Measurements from ENCODE around the gene LYPD6B.

Gene LYPD6B

GRCh38 chr2:149103081-149103620 lies 64.7 kb downstream of the LYPD6B start:
- no peak overlapping the region for H2AFZ ChIP-seq (ENCODE audit: low read depth)
- H3K79me2 ChIP-seq (ENCODE audit: insufficient read depth, low read depth) = no peaks in the 10 kb centered on the region
- no peaks in the 10 kb centered on the region for H3K4me1 ChIP-seq (ENCODE audit: low read depth, poor library complexity, severe bottlenecking)
- no peak overlapping the region for H3K4me2 ChIP-seq
- TF ChIP-seq, protein P1, sequence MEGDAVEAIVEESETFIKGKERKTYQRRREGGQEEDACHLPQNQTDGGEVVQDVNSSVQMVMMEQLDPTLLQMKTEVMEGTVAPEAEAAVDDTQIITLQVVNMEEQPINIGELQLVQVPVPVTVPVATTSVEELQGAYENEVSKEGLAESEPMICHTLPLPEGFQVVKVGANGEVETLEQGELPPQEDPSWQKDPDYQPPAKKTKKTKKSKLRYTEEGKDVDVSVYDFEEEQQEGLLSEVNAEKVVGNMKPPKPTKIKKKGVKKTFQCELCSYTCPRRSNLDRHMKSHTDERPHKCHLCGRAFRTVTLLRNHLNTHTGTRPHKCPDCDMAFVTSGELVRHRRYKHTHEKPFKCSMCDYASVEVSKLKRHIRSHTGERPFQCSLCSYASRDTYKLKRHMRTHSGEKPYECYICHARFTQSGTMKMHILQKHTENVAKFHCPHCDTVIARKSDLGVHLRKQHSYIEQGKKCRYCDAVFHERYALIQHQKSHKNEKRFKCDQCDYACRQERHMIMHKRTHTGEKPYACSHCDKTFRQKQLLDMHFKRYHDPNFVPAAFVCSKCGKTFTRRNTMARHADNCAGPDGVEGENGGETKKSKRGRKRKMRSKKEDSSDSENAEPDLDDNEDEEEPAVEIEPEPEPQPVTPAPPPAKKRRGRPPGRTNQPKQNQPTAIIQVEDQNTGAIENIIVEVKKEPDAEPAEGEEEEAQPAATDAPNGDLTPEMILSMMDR (conservative IDR thresholded peaks at IDR 0.05; ENCODE audit: low read depth, low read length) = no peak
- H3K27ac ChIP-seq = no peak overlapping the region
- no peak overlapping the region for H3K4me3 ChIP-seq (IDR thresholded peaks at IDR 0.05; ENCODE audit: insufficient read depth, low read depth, low read length)
- no peaks in the 10 kb centered on the region for H3K27me3 ChIP-seq (ENCODE audit: insufficient read depth, low read depth)
- no peaks in the 10 kb centered on the region for H4K20me1 ChIP-seq (ENCODE audit: insufficient read depth)
- H3K36me3 ChIP-seq (ENCODE audit: insufficient read depth) = no peaks in the 10 kb centered on the region
- H3K9ac ChIP-seq = no peak overlapping the region

GRCh38 chr2:149104221-149104620 lies 65.7 kb downstream of the LYPD6B start:
- H3K9ac ChIP-seq = no peak overlapping the region
- TF ChIP-seq, protein P1 (conservative IDR thresholded peaks at IDR 0.05; ENCODE audit: low read depth, low read length) = no peak
- H3K4me3 ChIP-seq (IDR thresholded peaks at IDR 0.05; ENCODE audit: insufficient read depth, low read depth, low read length) = no peak overlapping the region

GRCh38 chr2:149112068-149112467 lies 73.6 kb downstream of the LYPD6B start:
- Histone ChIP-seq H3K27ac (no peak overlapping the region), H3K9ac (no peak overlapping the region), H4K20me1 (ENCODE audit: insufficient read depth) (no peaks in the 10 kb centered on the region), H2AFZ (ENCODE audit: low read depth) (no peak overlapping the region), H3K27me3 (ENCODE audit: insufficient read depth, low read depth) (no peaks in the 10 kb centered on the region), H3K4me3 (IDR thresholded peaks at IDR 0.05; ENCODE audit: insufficient read depth, low read depth, low read length) (no peak overlapping the region), H3K4me1 (ENCODE audit: low read depth, poor library complexity, severe bottlenecking) (no peaks in the 10 kb centered on the region), H3K36me3 (ENCODE audit: insufficient read depth) (no peaks in the 10 kb centered on the region; the same call in 1 of the 2 replicates), H3K4me2 (no peak overlapping the region), H3K79me2 (ENCODE audit: insufficient read depth, low read depth) (no peaks in the 10 kb centered on the region)
- TF ChIP-seq, protein P1 (conservative IDR thresholded peaks at IDR 0.05; ENCODE audit: low read depth, low read length) = no peak

More at GRCh38 chr2:149104221-149104620, 65.7 kb downstream of the LYPD6B start:
- H4K20me1 ChIP-seq (ENCODE audit: insufficient read depth) = no peaks in the 10 kb centered on the region
- no peaks in the 10 kb centered on the region for H3K79me2 ChIP-seq (ENCODE audit: insufficient read depth, low read depth)
- no peaks in the 10 kb centered on the region for H3K4me1 ChIP-seq (ENCODE audit: low read depth, poor library complexity, severe bottlenecking)
- H3K36me3 ChIP-seq (ENCODE audit: insufficient read depth) = no peaks in the 10 kb centered on the region
- H3K27me3 ChIP-seq (ENCODE audit: insufficient read depth, low read depth) = no peaks in the 10 kb centered on the region
- H2AFZ ChIP-seq (ENCODE audit: low read depth) = no peak overlapping the region
- no peak overlapping the region for H3K27ac ChIP-seq
- H3K4me2 ChIP-seq = no peak overlapping the region

DNA sequence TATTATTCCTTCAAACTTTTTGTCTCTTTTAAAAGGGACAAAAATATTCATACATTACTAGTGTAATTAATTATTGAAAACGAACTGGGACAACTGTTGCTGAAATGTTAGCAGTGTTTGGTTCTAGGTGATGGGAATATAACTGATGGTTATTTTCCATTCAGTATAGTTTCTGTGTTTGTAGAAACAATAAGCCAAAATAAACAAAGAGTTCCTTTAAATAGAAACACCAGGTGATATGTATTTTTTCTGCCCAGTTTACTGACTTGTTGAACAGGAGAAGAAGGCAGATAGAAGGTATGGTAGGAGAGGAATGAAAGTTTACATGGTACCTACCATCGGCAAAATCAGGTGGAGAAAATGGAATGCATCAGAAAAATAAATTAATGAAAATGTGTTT lies 74.2 kb downstream of the LYPD6B start:
- Histone ChIP-seq H3K4me3 (IDR thresholded peaks at IDR 0.05; ENCODE audit: insufficient read depth, low read depth, low read length) (no peak overlapping the region), H3K36me3 (ENCODE audit: insufficient read depth) (no peaks in the 10 kb centered on the region; the same call in 1 of the 2 replicates), H3K27ac (no peak overlapping the region), H3K79me2 (ENCODE audit: insufficient read depth, low read depth) (no peaks in the 10 kb centered on the region), H3K9ac (no peak overlapping the region), H3K4me2 (no peak overlapping the region), H4K20me1 (ENCODE audit: insufficient read depth) (no peaks in the 10 kb centered on the region), H3K27me3 (ENCODE audit: insufficient read depth, low read depth) (no peaks in the 10 kb centered on the region), H2AFZ (ENCODE audit: low read depth) (no peak overlapping the region), H3K4me1 (ENCODE audit: low read depth, poor library complexity, severe bottlenecking) (no peaks in the 10 kb centered on the region)
- TF ChIP-seq, protein P1 (conservative IDR thresholded peaks at IDR 0.05; ENCODE audit: low read depth, low read length) = no peak

Measured in KMS-11 (cell line).